Right lobe of liver (tissue), 6 donors: ENCODE results near the gene HOXA3. TPM values are rescaled to one million over a fixed set of nuclear protein-coding genes. Genes with fewer than 3 reads are reported as not detected.
A peak's percentile ranks its signal among the peaks of the same experiment; 100 is the strongest.

Source experiments
- ATAC-seq, 4 donors: fragments of 200-7000 bp; cut with Tn5 transposase; one replicate each; pipeline ENCODE4 v1.9.1; 2020; ENCODE audit warnings: mild to moderate bottlenecking in 4 of 4, moderate library complexity in 4 of 4
- DNase-seq, 3 donors: peaks; one replicate each; pipeline ENCODE4 v3.0.0-alpha.2; 2020
- H3K27ac ChIP-seq, 3 donors: fragments of 200-600 bp; one replicate each; pipeline ENCODE4 v1.8.0; 2022
- H3K27me3 ChIP-seq, 2 donors: fragments of 200-600 bp; one replicate each; pipeline ENCODE4 v1.8.0; 2022
- H3K36me3 ChIP-seq, 4 donors: fragments of 200-600 bp; sonication (generic) in 1 of 4; one replicate each; pipeline versions ENCODE4 v1.5.1 to v1.8.0; 2017 to 2022; ENCODE audit warnings: control low read depth in 1 of 4
- H3K4me1 ChIP-seq, 4 donors: fragments of 200-600 bp; sonication (generic) in 1 of 4; one replicate each; pipeline versions ENCODE4 v1.5.1 to v1.8.0; 2017 to 2022; ENCODE audit warnings: control low read depth in 1 of 4
- H3K4me3 ChIP-seq, 3 donors: fragments of 200-600 bp; one replicate each; pipeline ENCODE4 v1.8.0; 2022
- H3K9me3 ChIP-seq, 4 donors: fragments of 200-600 bp; sonication (generic) in 1 of 4; one replicate each; pipeline versions ENCODE4 v1.5.1 to v1.8.0; 2017 to 2022; ENCODE audit warnings: control low read depth in 1 of 4
- CTCF ChIP-seq, 4 donors: fragments of 200-600 bp in 3 of 4; fragments of 450-650 bp in 1 of 4; IDR thresholded peaks; one replicate each; pipeline versions ENCODE4 v1.5.1 to v1.8.0; 2016 to 2022; ENCODE audit warnings: antibody characterized with exemption in 4 of 4, mild to moderate bottlenecking in 2 of 4
- POLR2A ChIP-seq: fragments of 450-650 bp; IDR thresholded peaks from one replicate; pipeline ENCODE4 v1.6.1; 2017; ENCODE audit warnings: antibody characterized with exemption, mild to moderate bottlenecking
- WGBS: methylation state at CpG from one replicate; pipeline ENCODE4 v1.1.6; 2018; ENCODE audit warnings: low coverage, low lambda C conversion rate; ENCODE audit not compliant: insufficient coverage; ENCODE audit errors: missing lambda C conversion rate; 5-methylcytosine and 5-hydroxymethylcytosine counted together
- intact Hi-C, 2 donors: fragments of 100-400 bp; cut with DNase I; formaldehyde crosslinking; loops; one replicate each; pipeline versions ENCODE4 v1.11.2 to v1.14.1; 2022
- total RNA-seq, 6 experiments: library from RNA; depleted of rRNA in 2 of 6; stranded (reverse); fragments of >200 nt in 2 of 6; fragmentation: NEBNext Ultra II Directional in 3 of 6; extraction: Animal tissue kit (Norgen Biotek cat#: 25700) in 3 of 6; gene quantifications; one replicate each; pipeline versions ENCODE4 v1.1.0 to v1.2.4, GENCODE V29; 2016 to 2023
- donor health status: DM: no; HTN: yes; CAD: no.
- donor health status: DM: no; HTN: no; CAD: no.
- donor health status: DM: no; HTN: no; CAD: no.
- donor health status: DM: no; HTN: yes; CAD: no.
- donor health status: DM: no; HTN: yes; CAD: no.

The HOXA3 gene
- total RNA-seq, 6 experiments from 2014 or later = 0.17 to 0.26 (median 0.25) TPM; not detected in 2

- TF ChIP-seq CTCF (IDR thresholded peaks at IDR 0.05) = no peak
- no peak for TF ChIP-seq POLR2A
- H3K36me3 ChIP-seq = no peaks in the 10 kb centered on the region
- no peak for DNase-seq
- WGBS = 17% methylated on average over 9 of the region's 9 CpGs
- H3K9me3 ChIP-seq = no peaks in the 10 kb centered on the region
- intact Hi-C loops = loop anchor here in 1 of 2 donors (10.0 kb wide), 1 partner anchor 73 kb away; the partner anchor contains the start of gene HOXA9
- ATAC-seq = no peak
- no peak overlapping the region for H3K4me3 ChIP-seq
- H3K27ac ChIP-seq = no peak overlapping the region
- H3K4me1 ChIP-seq = no peaks in the 10 kb centered on the region
- H3K27me3 ChIP-seq = peaks cover 7 to 25% of the 10 kb centered on the region in 2 donors
These were observed 60.2 kb downstream of the HOXA3 start for GRCh38 chr7:27091941-27092818.

GRCh38 chr7:27091105-27091504 is 61.3 kb downstream of the HOXA3 start:
- Histone ChIP-seq H3K9me3 (no peaks in the 10 kb centered on the region), H3K36me3 (no peaks in the 10 kb centered on the region), H3K27ac (no peak overlapping the region), H3K4me3 (no peak overlapping the region), H3K4me1 (no peaks in the 10 kb centered on the region), H3K27me3 (peaks cover 7 to 30% of the 10 kb centered on the region in 2 donors)
- no peak for ATAC-seq
- no peak for DNase-seq
- TF ChIP-seq POLR2A (no peak), CTCF (IDR thresholded peaks at IDR 0.05) (no peak)
- intact Hi-C loops = loop anchor here in 1 of 2 donors (10.0 kb wide), 1 partner anchor 74 kb away; the partner anchor contains the start of gene HOXA9
- 4% methylated on average over 3 of the region's 3 CpGs for whole genome bisulfite sequencing

- intact Hi-C loops = no loop called here
- no peak for DNase-seq
These were observed 64.1 kb downstream of the HOXA3 start for GRCh38 chr7:27088002-27088922.

More at GRCh38 chr7:27088002-27088922, 64.1 kb downstream of the HOXA3 start:
- no peaks in the 10 kb centered on the region for H3K36me3 ChIP-seq
- no peak overlapping the region for H3K4me3 ChIP-seq
- no peaks in the 10 kb centered on the region for H3K4me1 ChIP-seq
- WGBS = 35% methylated on average over 27 of the region's 68 CpGs
- no peak for TF ChIP-seq CTCF (IDR thresholded peaks at IDR 0.05)
- ATAC-seq = peak in 1 of 4 donors; percentile 30
- H3K27ac ChIP-seq = no peak overlapping the region
- no peaks in the 10 kb centered on the region for H3K9me3 ChIP-seq
- H3K27me3 ChIP-seq = peaks cover 7 to 30% of the 10 kb centered on the region in 2 donors
